GM03348 (cell line): ENCODE results near the gene OTUD4.
"Not testable (repeated sequence)": the region's sequence is repeated elsewhere in the genome, so short reads cannot be mapped to it uniquely, and the experiment has no call there.

ENCODE experiments used
- DNase-seq: peaks from one replicate; pipeline ENCODE4 v3.0.0; 2012; ENCODE audit warnings: low spot score

Gene OTUD4, protein sequence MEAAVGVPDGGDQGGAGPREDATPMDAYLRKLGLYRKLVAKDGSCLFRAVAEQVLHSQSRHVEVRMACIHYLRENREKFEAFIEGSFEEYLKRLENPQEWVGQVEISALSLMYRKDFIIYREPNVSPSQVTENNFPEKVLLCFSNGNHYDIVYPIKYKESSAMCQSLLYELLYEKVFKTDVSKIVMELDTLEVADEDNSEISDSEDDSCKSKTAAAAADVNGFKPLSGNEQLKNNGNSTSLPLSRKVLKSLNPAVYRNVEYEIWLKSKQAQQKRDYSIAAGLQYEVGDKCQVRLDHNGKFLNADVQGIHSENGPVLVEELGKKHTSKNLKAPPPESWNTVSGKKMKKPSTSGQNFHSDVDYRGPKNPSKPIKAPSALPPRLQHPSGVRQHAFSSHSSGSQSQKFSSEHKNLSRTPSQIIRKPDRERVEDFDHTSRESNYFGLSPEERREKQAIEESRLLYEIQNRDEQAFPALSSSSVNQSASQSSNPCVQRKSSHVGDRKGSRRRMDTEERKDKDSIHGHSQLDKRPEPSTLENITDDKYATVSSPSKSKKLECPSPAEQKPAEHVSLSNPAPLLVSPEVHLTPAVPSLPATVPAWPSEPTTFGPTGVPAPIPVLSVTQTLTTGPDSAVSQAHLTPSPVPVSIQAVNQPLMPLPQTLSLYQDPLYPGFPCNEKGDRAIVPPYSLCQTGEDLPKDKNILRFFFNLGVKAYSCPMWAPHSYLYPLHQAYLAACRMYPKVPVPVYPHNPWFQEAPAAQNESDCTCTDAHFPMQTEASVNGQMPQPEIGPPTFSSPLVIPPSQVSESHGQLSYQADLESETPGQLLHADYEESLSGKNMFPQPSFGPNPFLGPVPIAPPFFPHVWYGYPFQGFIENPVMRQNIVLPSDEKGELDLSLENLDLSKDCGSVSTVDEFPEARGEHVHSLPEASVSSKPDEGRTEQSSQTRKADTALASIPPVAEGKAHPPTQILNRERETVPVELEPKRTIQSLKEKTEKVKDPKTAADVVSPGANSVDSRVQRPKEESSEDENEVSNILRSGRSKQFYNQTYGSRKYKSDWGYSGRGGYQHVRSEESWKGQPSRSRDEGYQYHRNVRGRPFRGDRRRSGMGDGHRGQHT

DNA sequence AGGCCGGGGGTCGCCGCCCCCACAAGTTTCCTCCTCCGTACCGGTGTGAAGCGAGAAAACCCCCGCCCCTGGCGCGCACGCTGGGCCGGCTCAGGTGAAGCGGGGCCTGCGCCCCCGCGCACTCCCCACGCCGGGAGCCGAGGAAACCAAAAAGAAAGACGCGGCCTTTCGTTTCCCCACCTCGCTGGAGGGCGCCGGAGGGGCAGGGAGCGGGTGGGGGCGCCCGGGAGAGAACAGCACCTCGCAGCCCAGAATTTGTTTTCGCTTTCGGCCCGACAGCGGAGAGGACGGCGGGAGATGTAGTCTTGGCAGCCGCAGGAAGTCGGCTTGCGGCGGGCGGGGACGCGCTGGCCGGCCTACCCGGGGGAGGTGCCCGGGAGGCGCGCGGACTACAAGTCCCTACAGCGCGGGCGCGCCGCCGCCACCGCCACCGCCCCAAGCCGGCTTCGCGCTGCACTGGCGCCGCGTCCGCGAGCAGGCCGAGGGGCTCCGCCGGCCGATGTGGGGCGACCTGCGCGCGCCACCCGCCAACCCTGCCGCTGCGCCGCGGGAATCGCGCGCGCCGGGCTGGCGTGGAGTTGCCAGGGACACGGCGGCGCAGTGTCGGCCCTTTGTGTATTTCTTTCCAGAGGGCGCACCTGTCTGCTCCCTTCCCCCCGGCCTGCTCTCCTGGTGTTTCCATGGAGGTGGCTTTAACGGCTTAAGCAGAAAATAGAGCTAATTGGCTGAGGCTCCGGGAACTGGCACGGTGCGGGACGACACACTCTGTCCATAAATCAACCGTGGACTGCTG is at the start of gene OTUD4:
TSS of gene OTUD4 (minus strand) at position 292 of the 793 bp plus-strand sequence. CDS start 616 bp downstream, outside the sequence.
- peak; percentile 98 for DNase-seq

GRCh38 chr4:145223228-145223627 is 42.8 kb upstream of the OTUD4 start:
- not testable (repeated sequence) for DNase-seq

GRCh38 chr4:145221529-145221928 is 41.1 kb upstream of the OTUD4 start:
- not testable (repeated sequence) for DNase-seq

- no peak for DNase-seq
Measured at GRCh38 chr4:145219090-145219489, 38.7 kb upstream of the OTUD4 start.

- no peak for DNase-seq
Measured at GRCh38 chr4:145218251-145218650, 37.9 kb upstream of the OTUD4 start.

- DNase-seq, result no peak
Measured at GRCh38 chr4:145217349-145217748, 37.0 kb upstream of the OTUD4 start.

GRCh38 chr4:145216535-145216934 is 36.1 kb upstream of the OTUD4 start:
- DNase-seq, result peak; percentile 40

- DNase-seq, result no peak
Measured at GRCh38 chr4:145213245-145213644, 32.9 kb upstream of the OTUD4 start.

GRCh38 chr4:145207934-145208333 is 27.5 kb upstream of the OTUD4 start:
- DNase-seq, result no peak

GRCh38 chr4:145203410-145203809 is 23.0 kb upstream of the OTUD4 start:
- no peak for DNase-seq

DNA sequence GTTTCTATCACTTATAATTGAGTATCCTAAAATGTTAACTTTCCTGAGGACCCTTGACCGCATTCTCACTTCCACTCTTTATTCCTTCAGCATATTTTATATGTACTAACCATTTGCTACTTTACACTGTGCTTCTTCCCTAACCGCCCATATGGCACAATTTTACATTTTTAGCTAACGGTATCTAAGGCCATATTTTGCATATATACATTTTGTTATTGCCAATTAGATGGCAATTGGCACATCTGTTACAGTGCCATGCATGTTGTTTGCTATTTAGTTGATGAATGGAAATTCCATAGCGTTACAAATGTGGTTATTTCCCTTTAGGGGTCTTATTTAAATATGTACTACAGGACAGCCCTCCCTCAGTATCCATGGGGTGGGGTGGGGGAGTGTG is 20.0 kb upstream of the OTUD4 start:
- DNase-seq, result no peak

- no peak for DNase-seq
Measured at GRCh38 chr4:145199051-145199716, 18.8 kb upstream of the OTUD4 start.

DNA sequence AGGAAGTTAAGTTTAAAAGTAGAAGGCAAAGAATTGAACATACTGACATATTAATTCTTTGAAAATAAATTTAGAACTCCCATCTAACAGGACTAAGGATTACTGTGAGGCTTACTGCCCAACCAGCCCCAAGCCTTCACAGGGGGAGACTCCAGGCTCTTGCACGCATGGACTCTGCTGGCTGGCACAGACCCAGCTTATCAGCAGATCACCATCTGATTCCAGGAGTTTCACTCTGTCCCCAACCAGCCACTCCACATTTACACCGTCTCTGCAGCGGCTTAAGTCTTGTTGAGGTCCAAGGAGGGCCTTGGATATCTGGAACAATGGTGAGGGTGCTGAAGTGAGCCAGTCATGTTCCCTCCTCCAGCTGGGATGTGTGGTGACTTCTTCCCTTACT is 16.4 kb upstream of the OTUD4 start:
- DNase-seq, result no peak

GRCh38 chr4:145195167-145195952 is 15.0 kb upstream of the OTUD4 start:
- DNase-seq, result no peak

GRCh38 chr4:145189981-145190380 is 9.6 kb upstream of the OTUD4 start:
- no peak for DNase-seq

DNA sequence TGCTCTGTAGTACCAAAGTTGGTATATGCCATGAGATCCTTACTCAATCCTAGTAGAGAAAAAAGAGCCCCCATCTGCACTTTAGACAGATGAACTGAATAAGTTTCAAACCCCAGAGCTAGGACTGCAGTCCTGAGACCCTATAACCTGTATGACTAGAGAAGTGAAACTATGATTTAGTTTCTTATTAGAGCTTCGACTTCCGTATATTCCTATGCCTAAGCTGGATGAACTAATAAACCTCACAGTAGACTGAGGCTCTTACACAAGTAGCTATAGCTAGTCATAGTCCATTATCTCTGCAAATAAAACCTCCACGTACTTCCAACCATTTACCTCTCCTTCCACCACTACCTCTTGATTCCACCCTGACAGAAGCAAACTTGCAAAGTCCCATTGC is 6.3 kb upstream of the OTUD4 start:
- DNase-seq, result no peak

DNA sequence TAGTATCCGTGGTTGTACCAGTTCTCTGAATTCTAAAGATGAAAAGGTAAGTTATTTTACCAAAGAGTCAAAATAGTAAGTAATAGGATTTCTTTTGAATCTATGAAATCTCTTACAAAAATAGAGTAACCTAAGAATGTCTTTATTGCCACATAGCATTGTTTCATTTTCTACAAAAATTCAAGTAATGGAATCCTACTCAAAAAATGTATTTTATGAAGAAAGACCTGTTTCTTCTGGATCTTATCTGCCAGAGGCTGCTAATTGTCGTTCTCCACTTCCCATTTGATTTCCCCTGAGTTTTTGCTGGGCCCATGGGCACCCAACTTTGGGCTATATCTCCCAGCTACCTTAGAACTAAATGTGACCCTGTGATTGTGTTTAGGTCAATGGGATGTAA is 3.2 kb upstream of the OTUD4 start:
- no peak for DNase-seq

DNA sequence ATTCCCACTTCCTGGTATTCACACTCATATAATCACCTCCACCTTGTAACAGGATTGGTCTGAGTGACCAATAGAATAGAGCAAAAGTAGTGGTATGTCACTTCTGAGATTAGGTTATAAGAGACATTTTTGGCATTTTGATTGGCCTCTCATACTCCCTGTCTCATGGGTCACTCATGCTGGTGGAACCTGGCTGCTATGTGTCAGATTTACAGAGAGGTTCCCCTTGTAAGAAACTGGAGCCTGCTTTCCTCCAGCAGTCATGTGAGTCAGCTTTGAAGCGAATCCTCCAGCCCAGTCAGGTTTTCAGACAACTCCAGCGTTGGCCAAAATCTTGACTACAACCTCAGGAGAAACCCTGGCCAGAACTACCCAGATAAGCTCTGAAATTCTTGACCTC is 2.6 kb upstream of the OTUD4 start:
- no peak for DNase-seq

- no peak for DNase-seq
Measured at GRCh38 chr4:145182222-145182621, 1.8 kb upstream of the OTUD4 start.

- DNase-seq, result no peak
Measured at GRCh38 chr4:145181091-145181501, 707 bp upstream of the OTUD4 start.
